ENCODE measurements around the gene VPS13D.

Gene VPS13D

GRCh38 chr1:12475101-12475500 lies 245.3 kb downstream of the VPS13D start:
- no peak for DNase-seq

- peak in 1 of 5 donors; percentile 29 for DNase-seq
Observed at GRCh38 chr1:12475530-12475934, 245.7 kb downstream of the VPS13D start.

- peak in 1 of 5 donors; percentile 23 for DNase-seq
Observed at GRCh38 chr1:12475947-12476346, 246.1 kb downstream of the VPS13D start.

GRCh38 chr1:12477314-12477713 lies 247.5 kb downstream of the VPS13D start:
- DNase-seq, result no peak

GRCh38 chr1:12477936-12478611 lies 248.2 kb downstream of the VPS13D start:
- no peak for DNase-seq

- DNase-seq, result peak in 2 of 5 donors; percentile 16 to 48
Observed at GRCh38 chr1:12478612-12478985, 248.8 kb downstream of the VPS13D start.

- no peak for DNase-seq
Observed at GRCh38 chr1:12479311-12479710, 249.5 kb downstream of the VPS13D start.

GRCh38 chr1:12480041-12480440 lies 250.2 kb downstream of the VPS13D start:
- no peak for DNase-seq

GRCh38 chr1:12480748-12481362 lies 251.0 kb downstream of the VPS13D start:
- DNase-seq, result peak in 1 of 5 donors; percentile 50

- no peak for DNase-seq
Observed at GRCh38 chr1:12481928-12482327, 252.1 kb downstream of the VPS13D start.

- no peak for DNase-seq
Observed at GRCh38 chr1:12482988-12483387, 253.2 kb downstream of the VPS13D start.

- DNase-seq, result no peak
Observed at GRCh38 chr1:12485231-12486058, 255.6 kb downstream of the VPS13D start.

GRCh38 chr1:12486059-12486341 lies 256.2 kb downstream of the VPS13D start:
- no peak for DNase-seq

GRCh38 chr1:12486401-12487005 lies 256.7 kb downstream of the VPS13D start:
- no peak for DNase-seq

- no peak for DNase-seq
Observed at GRCh38 chr1:12487520-12487919, 257.7 kb downstream of the VPS13D start.

- no peak for DNase-seq
Observed at GRCh38 chr1:12488666-12489354, 259.0 kb downstream of the VPS13D start.

- DNase-seq, result no peak
Observed at GRCh38 chr1:12490532-12491142, 260.8 kb downstream of the VPS13D start.

GRCh38 chr1:12491656-12492055 lies 261.8 kb downstream of the VPS13D start:
- no peak for DNase-seq

GRCh38 chr1:12495725-12496124 lies 265.9 kb downstream of the VPS13D start:
- no peak for DNase-seq

- DNase-seq, result no peak
Observed at GRCh38 chr1:12496154-12496961, 266.5 kb downstream of the VPS13D start.

GRCh38 chr1:12499539-12500240 lies 269.9 kb downstream of the VPS13D start:
- no peak for DNase-seq
